GM12872 (cell line): ENCODE results near the gene RBM34.

Experiments
- TF ChIP-seq, protein P1 (sequence below): IDR thresholded peaks from 3 replicates; pipeline ENCODE4 v1.5.1; 2011; ENCODE audit warnings: low read depth, mild to moderate bottlenecking, low read length, moderate library complexity; ENCODE audit not compliant: insufficient read depth

RBM34 gene

DNA sequence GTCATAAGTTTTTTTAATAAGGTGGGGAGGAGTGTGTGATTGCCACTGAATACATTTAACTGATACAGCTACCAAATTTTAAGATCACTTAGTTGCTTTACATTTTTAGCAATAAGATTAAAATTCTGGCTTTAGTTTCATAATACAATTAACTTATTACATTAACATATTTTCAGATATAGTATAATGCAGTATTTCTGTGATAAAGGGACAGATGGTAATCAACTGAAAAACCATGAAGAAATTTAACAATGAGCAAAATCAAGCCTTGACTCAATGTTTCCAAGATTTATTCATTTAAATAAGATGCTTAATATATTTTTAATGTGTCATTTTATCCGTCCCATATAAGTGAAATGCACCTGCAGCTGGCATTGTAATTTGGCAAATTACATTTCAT lies 36.4 kb downstream of the RBM34 start:
- TF ChIP-seq, protein P1, sequence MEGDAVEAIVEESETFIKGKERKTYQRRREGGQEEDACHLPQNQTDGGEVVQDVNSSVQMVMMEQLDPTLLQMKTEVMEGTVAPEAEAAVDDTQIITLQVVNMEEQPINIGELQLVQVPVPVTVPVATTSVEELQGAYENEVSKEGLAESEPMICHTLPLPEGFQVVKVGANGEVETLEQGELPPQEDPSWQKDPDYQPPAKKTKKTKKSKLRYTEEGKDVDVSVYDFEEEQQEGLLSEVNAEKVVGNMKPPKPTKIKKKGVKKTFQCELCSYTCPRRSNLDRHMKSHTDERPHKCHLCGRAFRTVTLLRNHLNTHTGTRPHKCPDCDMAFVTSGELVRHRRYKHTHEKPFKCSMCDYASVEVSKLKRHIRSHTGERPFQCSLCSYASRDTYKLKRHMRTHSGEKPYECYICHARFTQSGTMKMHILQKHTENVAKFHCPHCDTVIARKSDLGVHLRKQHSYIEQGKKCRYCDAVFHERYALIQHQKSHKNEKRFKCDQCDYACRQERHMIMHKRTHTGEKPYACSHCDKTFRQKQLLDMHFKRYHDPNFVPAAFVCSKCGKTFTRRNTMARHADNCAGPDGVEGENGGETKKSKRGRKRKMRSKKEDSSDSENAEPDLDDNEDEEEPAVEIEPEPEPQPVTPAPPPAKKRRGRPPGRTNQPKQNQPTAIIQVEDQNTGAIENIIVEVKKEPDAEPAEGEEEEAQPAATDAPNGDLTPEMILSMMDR: no peak

DNA sequence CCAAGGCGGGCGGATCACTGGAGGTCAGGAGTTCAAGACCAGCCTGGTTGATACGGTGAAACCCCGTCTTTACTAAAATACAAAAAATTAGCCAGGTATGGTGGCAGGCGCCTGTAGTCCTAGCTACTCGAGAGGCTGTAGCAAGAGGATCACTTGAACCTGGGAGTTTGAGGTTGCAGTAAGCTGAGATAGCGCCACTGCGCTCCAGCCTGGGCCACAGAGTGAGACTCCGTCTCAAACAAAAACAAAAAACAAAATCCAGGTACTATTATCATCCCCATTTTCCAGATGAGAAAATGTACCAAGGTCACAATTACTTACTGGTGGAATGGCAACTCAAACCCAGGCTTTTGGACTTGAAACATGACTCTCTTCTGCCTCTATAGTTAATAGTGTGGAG lies 36.9 kb downstream of the RBM34 start:
- TF ChIP-seq, protein P1: no peak

DNA sequence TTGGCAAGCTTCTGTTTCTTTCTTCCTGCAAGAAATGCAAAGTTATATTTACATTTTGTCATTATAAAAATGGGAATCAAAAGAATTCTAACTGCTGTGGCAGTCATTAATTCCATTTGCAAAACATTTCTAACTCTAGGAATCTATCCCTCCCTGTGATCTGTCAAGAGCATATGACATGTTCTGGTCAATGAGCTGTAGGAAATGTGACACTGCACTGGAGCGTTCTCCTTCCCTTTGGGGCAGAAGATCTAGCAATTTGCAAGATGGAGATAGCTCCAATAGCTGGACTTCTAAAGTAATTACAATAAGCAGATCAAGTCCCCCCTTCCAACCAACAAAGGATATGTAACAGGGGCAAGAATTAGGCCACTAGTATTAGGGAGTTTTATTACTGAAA lies 38.7 kb downstream of the RBM34 start:
- TF ChIP-seq, protein P1: no peak

DNA sequence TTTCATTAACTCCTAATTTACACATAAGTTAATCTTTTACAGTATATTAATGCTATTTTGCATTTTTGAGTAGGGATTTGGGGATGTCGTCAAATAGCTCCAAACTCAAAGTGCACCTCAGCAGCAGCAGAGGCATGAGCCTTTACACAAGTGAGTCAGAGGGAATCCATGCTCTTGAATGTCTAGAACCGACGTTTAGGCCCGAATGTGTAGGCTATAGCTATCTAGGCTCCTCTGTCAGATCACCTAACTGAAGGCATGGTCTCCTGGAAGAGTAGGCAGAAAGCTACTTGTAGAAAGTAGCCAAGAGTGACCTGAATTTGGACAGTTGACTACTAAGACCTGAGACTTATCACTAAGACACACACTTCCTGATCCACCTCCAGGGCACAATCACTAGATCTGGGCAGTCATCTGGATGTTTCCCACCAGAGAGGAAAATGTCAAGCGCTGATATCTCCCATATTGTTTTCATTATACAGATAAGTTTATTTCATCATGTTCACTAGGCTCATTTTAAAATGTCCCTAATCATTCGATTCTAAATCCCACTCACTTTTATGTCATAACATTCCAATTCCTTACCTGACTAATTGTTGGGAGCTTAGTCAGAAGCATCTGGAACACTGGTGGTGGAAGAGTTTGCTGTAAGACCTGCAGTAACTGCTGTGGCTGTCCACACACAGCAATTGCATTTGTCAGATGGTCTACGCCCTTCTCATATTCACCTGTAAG lies 47.7 kb downstream of the RBM34 start:
- TF ChIP-seq, protein P1: no peak

DNA sequence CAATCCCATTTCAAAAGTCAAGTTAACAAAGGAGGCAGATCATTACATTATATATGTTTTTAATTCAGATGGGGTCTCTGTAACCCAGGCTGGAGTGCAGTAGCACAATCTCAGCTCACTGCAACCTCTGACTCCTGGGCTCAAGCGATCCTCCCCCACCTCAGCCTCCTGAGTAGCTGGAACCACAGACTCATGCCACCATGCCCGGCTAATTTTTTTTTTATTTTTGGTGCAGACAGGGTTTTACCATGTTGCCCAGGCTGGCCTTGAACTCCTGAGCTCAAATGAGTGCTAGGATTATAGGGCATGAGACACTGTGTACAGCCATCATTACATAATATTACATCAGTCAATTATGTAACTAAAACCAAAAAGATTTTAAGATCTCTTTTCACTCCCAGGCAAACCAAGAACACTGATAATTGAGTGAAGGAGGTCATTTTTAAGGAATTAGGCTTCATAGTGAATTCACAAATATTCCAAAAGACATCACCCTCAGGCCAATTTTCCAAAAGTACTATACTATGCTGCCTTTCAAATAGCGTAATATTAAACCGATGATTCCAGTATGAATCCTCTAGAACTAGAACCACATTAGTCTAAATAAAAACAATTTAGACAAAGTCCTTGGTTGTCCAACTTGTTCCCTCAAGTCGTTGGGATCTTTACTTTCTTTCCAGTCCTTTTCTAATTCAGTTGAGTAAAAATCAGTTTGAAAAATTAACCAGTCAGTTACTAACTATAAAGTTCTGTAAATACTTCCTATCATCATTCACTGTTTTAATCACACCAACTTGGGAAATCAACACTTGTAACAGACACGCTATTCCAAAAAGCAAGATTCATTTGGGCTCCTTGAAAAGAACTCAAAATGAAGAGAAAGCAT lies 48.5 kb downstream of the RBM34 start:
- TF ChIP-seq, protein P1: no peak

DNA sequence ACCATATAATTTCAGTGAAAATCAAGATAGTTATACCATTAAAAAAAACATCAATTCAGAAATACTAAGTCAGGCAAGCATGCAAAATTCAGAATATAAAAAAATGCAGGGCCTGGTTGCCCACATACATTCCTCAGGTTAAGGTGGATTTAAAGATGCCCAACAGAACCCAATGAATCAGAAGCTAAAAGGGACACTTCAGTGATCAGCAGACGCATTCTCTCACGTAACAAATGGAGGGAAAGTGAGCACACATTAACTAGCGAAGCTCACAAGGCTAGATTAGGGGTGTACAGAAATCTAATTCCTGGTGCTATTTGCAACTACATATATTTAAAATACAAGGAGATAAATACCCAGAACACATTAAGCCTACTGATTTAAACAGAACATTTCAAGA lies 49.9 kb downstream of the RBM34 start:
- TF ChIP-seq, protein P1: no peak

DNA sequence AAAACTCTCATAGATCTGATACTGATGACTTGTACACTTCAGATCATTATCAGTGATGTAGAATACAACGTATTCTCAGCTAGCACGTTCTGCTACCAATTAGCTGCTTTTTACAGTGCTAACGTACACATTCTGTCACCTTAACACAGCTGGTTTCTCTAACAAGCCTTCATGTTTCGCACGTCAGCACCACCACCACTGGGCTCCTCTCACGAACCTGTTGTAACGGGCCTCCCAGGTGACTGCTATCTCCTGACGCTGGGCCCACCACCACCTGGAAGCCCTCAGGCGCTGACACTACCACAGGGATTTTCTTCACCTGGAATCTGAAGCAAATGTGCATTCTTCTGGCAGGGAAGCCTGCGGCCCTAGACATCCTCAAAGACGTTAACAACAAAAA lies 52.2 kb downstream of the RBM34 start:
- TF ChIP-seq, protein P1: no peak
